ENCODE results near the gene TMEM80.

The TMEM80 gene

GRCh38 chr11:704781-705645 lies 9.4 kb downstream of the TMEM80 start:
- Histone ChIP-seq H3K9me3 (ENCODE audit: low read length) (no peaks in the 10 kb centered on the region), H3K9me2 (ENCODE audit: low read depth, low read length) (no peaks in the 10 kb centered on the region), H3K79me2 (ENCODE audit: insufficient read depth, low read length) (no peaks in the 10 kb centered on the region), H3K9ac (ENCODE audit: low read length) (no peak overlapping the region), H2AFZ (ENCODE audit: low read length) (no peak overlapping the region), H3K27ac (ENCODE audit: low read depth, low read length, poor library complexity, severe bottlenecking) (no peak overlapping the region), H3K4me1 (ENCODE audit: insufficient read depth, low read length, severe bottlenecking) (no peaks in the 10 kb centered on the region), H3K27me3 (ENCODE audit: insufficient read depth, low read length) (no peaks in the 10 kb centered on the region; the same call in 1 of the 2 replicates), H3F3A (ENCODE audit: insufficient read depth, low read length) (no peaks in the 10 kb centered on the region), H3K4me2 (ENCODE audit: low read length) (no peak overlapping the region), H3K36me3 (ENCODE audit: insufficient read depth, low read length) (no peaks in the 10 kb centered on the region; the same call in 1 of the 2 replicates), H4K20me1 (ENCODE audit: insufficient read depth, low read length) (no peaks in the 10 kb centered on the region), H3K4me3 (ENCODE audit: low read depth, low read length, poor library complexity, severe bottlenecking) (no peak overlapping the region)
- TF ChIP-seq EZH2 (IDR thresholded peaks at IDR 0.05; ENCODE audit: borderline replicate concordance, low read length) = no peak

- no peaks in the 10 kb centered on the region; the same call in 1 of the 2 replicates for H3K27me3 ChIP-seq (ENCODE audit: insufficient read depth, low read length)
- no peaks in the 10 kb centered on the region for H4K20me1 ChIP-seq (ENCODE audit: insufficient read depth, low read length)
- H3K4me1 ChIP-seq (ENCODE audit: insufficient read depth, low read length, severe bottlenecking) = no peaks in the 10 kb centered on the region
- no peaks in the 10 kb centered on the region for H3K79me2 ChIP-seq (ENCODE audit: insufficient read depth, low read length)
- H3F3A ChIP-seq (ENCODE audit: insufficient read depth, low read length) = no peaks in the 10 kb centered on the region
- H3K36me3 ChIP-seq (ENCODE audit: insufficient read depth, low read length) = no peaks in the 10 kb centered on the region
- H2AFZ ChIP-seq (ENCODE audit: low read length) = no peak within 1 kb of the TSS
- H3K9me2 ChIP-seq (ENCODE audit: low read depth, low read length) = no peaks in the 10 kb centered on the region
- TF ChIP-seq EZH2 (IDR thresholded peaks at IDR 0.05; ENCODE audit: borderline replicate concordance, low read length) (no peak), CTCF (IDR thresholded peaks at IDR 0.05; ENCODE audit: low read length) (no peak)
- no peak within 1 kb of the TSS for H3K27ac ChIP-seq (ENCODE audit: low read depth, low read length, poor library complexity, severe bottlenecking)
- H3K9ac ChIP-seq (ENCODE audit: low read length) = no peak within 1 kb of the TSS
- H3K4me3 ChIP-seq (ENCODE audit: low read depth, low read length, poor library complexity, severe bottlenecking) = no peak within 1 kb of the TSS
- no peak within 1 kb of the TSS for H3K4me2 ChIP-seq (ENCODE audit: low read length)
- H3K9me3 ChIP-seq (ENCODE audit: low read length) = no peaks in the 10 kb centered on the region
These were observed 10.2 kb downstream of the TMEM80 start, which contains the start of gene EPS8L2 for GRCh38 chr11:705646-706438. Gene EPS8L2 (plus strand): TSS chr11:706231. CDS start chr11:709408, 3,177 bp downstream.

GRCh38 chr11:706439-706956 lies 10.9 kb downstream of the TMEM80 start:
- H3K9me2 ChIP-seq (ENCODE audit: low read depth, low read length) = no peaks in the 10 kb centered on the region
- no peaks in the 10 kb centered on the region for H3K79me2 ChIP-seq (ENCODE audit: insufficient read depth, low read length)
- no peaks in the 10 kb centered on the region for H3K4me1 ChIP-seq (ENCODE audit: insufficient read depth, low read length, severe bottlenecking)
- no peak overlapping the region for H3K9ac ChIP-seq (ENCODE audit: low read length)
- H3F3A ChIP-seq (ENCODE audit: insufficient read depth, low read length) = no peaks in the 10 kb centered on the region
- no peak overlapping the region for H3K27ac ChIP-seq (ENCODE audit: low read depth, low read length, poor library complexity, severe bottlenecking)
- H4K20me1 ChIP-seq (ENCODE audit: insufficient read depth, low read length) = no peaks in the 10 kb centered on the region
- H3K4me2 ChIP-seq (ENCODE audit: low read length) = no peak overlapping the region
- no peaks in the 10 kb centered on the region for H3K36me3 ChIP-seq (ENCODE audit: insufficient read depth, low read length)
- H2AFZ ChIP-seq (ENCODE audit: low read length) = no peak overlapping the region
- no peaks in the 10 kb centered on the region; the same call in 1 of the 2 replicates for H3K27me3 ChIP-seq (ENCODE audit: insufficient read depth, low read length)
- TF ChIP-seq CTCF (IDR thresholded peaks at IDR 0.05; ENCODE audit: low read length) (no peak), EZH2 (IDR thresholded peaks at IDR 0.05; ENCODE audit: borderline replicate concordance, low read length) (no peak)
- no peak overlapping the region for H3K4me3 ChIP-seq (ENCODE audit: low read depth, low read length, poor library complexity, severe bottlenecking)
- H3K9me3 ChIP-seq (ENCODE audit: low read length) = no peaks in the 10 kb centered on the region
